ENCODE data around the gene CUL3. TPM values are rescaled to one million over a fixed set of nuclear protein-coding genes. Genes with fewer than 3 reads are reported as not detected.

Gene CUL3
- total RNA-seq, 1 experiment from 2014 or later = 104 TPM

DNA sequence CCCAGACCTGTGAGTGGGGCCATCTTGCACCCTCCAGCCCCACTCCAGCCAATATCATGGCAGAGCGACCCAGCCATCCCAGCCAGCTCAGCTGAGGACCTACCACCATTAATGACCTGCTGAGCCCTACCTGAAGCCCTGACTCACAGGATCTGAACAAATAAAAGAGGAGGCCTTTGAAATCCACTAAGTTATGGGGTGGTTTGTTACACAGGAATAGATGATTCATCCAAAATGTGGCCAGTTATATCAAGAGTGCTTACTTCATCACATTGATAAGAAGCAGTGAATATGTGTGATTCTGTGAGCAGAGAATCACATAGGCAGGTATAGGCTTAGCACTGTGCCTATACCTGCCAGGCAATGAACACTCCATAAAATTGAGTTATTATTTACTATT, 148.5 kb downstream of the CUL3 start:
- ChIA-PET CTCF (no interaction called here), POLR2A (no interaction called here)
- no TSS peak for BruUV-seq (replicated peaks)
- ATAC-seq = no peak
- intact Hi-C loops (cut with micrococcal nuclease; ENCODE audit: unreplicated experiment) = no loop called here
- H3K36me3 ChIP-seq (ENCODE audit: control insufficient read depth, insufficient read depth, low read length) = no peaks in the 10 kb centered on the region
- H3K27me3 ChIP-seq (ENCODE audit: control insufficient read depth, insufficient read depth, low read length) = no peaks in the 10 kb centered on the region
- no peak overlapping the region for H3K27ac ChIP-seq (ENCODE audit: low read length)
- H3K4me3 ChIP-seq (ENCODE audit: low read depth in 2 of 2, low read length in 2 of 2) = no peak overlapping the region
- DNase-seq (ENCODE audit: low read depth, low spot score) = no peak
- no peaks in the 10 kb centered on the region for H3K9me3 ChIP-seq (ENCODE audit: control insufficient read depth, insufficient read depth, low read depth, low read length)
- in situ Hi-C loops (cut with HindIII; ENCODE audit: low pct_unique_long_range_greater_than_20kb, low sequenced_read_pairs) = no loop called here
- TF ChIP-seq POLR2AphosphoS5 (IDR thresholded peaks at IDR 0.05; ENCODE audit: low read depth, low read length) (no peak), SIN3A (IDR thresholded peaks at IDR 0.05; ENCODE audit: borderline replicate concordance, insufficient read depth, low read depth, low read length) (no peak), TCF7L2 (IDR thresholded peaks at IDR 0.05; ENCODE audit: low read depth, low read length) (no peak)
- TF ChIP-seq, protein P1, sequence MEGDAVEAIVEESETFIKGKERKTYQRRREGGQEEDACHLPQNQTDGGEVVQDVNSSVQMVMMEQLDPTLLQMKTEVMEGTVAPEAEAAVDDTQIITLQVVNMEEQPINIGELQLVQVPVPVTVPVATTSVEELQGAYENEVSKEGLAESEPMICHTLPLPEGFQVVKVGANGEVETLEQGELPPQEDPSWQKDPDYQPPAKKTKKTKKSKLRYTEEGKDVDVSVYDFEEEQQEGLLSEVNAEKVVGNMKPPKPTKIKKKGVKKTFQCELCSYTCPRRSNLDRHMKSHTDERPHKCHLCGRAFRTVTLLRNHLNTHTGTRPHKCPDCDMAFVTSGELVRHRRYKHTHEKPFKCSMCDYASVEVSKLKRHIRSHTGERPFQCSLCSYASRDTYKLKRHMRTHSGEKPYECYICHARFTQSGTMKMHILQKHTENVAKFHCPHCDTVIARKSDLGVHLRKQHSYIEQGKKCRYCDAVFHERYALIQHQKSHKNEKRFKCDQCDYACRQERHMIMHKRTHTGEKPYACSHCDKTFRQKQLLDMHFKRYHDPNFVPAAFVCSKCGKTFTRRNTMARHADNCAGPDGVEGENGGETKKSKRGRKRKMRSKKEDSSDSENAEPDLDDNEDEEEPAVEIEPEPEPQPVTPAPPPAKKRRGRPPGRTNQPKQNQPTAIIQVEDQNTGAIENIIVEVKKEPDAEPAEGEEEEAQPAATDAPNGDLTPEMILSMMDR (IDR thresholded peaks at IDR 0.05) = no peak
- TF ChIP-seq, protein P2, sequence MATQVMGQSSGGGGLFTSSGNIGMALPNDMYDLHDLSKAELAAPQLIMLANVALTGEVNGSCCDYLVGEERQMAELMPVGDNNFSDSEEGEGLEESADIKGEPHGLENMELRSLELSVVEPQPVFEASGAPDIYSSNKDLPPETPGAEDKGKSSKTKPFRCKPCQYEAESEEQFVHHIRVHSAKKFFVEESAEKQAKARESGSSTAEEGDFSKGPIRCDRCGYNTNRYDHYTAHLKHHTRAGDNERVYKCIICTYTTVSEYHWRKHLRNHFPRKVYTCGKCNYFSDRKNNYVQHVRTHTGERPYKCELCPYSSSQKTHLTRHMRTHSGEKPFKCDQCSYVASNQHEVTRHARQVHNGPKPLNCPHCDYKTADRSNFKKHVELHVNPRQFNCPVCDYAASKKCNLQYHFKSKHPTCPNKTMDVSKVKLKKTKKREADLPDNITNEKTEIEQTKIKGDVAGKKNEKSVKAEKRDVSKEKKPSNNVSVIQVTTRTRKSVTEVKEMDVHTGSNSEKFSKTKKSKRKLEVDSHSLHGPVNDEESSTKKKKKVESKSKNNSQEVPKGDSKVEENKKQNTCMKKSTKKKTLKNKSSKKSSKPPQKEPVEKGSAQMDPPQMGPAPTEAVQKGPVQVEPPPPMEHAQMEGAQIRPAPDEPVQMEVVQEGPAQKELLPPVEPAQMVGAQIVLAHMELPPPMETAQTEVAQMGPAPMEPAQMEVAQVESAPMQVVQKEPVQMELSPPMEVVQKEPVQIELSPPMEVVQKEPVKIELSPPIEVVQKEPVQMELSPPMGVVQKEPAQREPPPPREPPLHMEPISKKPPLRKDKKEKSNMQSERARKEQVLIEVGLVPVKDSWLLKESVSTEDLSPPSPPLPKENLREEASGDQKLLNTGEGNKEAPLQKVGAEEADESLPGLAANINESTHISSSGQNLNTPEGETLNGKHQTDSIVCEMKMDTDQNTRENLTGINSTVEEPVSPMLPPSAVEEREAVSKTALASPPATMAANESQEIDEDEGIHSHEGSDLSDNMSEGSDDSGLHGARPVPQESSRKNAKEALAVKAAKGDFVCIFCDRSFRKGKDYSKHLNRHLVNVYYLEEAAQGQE (IDR thresholded peaks at IDR 0.05; ENCODE audit: insufficient read depth in 1 of 2, low read depth in 2 of 2, low read length in 1 of 2) = no peak
- no peaks in the 10 kb centered on the region for H3K4me1 ChIP-seq (ENCODE audit: control insufficient read depth, insufficient read depth, low read length)

DNA sequence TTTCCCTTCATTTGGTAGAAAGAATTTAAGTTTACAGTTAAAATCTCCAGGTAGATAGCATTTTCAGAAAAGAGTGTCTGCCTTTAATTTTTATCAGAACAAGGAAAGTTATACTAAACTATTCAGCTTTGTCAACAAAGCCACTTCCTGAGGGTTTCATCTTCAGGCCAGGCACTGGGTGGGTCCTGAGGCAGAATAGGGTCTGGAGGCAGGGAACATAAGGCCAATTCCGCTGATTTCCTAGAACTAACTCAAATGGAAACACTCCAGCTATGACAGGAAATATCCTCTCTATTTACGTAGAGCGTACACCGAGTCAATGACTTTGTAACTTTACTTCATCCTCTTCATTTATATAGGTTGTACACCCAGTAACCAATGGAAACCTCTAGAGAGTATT, 150.5 kb downstream of the CUL3 start:
- no peaks in the 10 kb centered on the region for H3K9me3 ChIP-seq (ENCODE audit: control insufficient read depth, insufficient read depth, low read depth, low read length)
- intact Hi-C loops (cut with micrococcal nuclease; ENCODE audit: unreplicated experiment) (no loop called here), in situ Hi-C loops (cut with HindIII; ENCODE audit: low pct_unique_long_range_greater_than_20kb, low sequenced_read_pairs) (no loop called here)
- TF ChIP-seq, protein P2 (IDR thresholded peaks at IDR 0.05; ENCODE audit: insufficient read depth in 1 of 2, low read depth in 2 of 2, low read length in 1 of 2) = no peak
- TF ChIP-seq, protein P1 (IDR thresholded peaks at IDR 0.05) = no peak
- TF ChIP-seq SIN3A (IDR thresholded peaks at IDR 0.05; ENCODE audit: borderline replicate concordance, insufficient read depth, low read depth, low read length) = no peak
- no peak for TF ChIP-seq POLR2AphosphoS5 (IDR thresholded peaks at IDR 0.05; ENCODE audit: low read depth, low read length)
- no peak for TF ChIP-seq TCF7L2 (IDR thresholded peaks at IDR 0.05; ENCODE audit: low read depth, low read length)
- H3K27ac ChIP-seq (ENCODE audit: low read length) = no peak overlapping the region
- DNase-seq (ENCODE audit: low read depth, low spot score) (no peak), ATAC-seq (no peak)
- CTCF ChIA-PET = no interaction called here
- H3K4me1 ChIP-seq (ENCODE audit: control insufficient read depth, insufficient read depth, low read length) = no peaks in the 10 kb centered on the region
- no peaks in the 10 kb centered on the region for H3K27me3 ChIP-seq (ENCODE audit: control insufficient read depth, insufficient read depth, low read length)
- no TSS peak for BruUV-seq (replicated peaks)
- H3K36me3 ChIP-seq (ENCODE audit: control insufficient read depth, insufficient read depth, low read length) = no peaks in the 10 kb centered on the region
- no peak overlapping the region for H3K4me3 ChIP-seq (ENCODE audit: low read depth in 2 of 2, low read length in 2 of 2)
- POLR2A ChIA-PET = no interaction called here
